HepG2 (cell line): ENCODE measurements around the gene SLC44A5. TPM values are rescaled to one million over a fixed set of nuclear protein-coding genes. Genes with fewer than 3 reads are reported as not detected.

Source experiments
- ATAC-seq: fragments of 200-7000 bp; cut with Tn5 transposase; 3 replicates; pipeline ENCODE4 v1.9.1; 2020; ENCODE audit warnings: mild to moderate bottlenecking, moderate library complexity
- BruUV-seq: library from RNA; stranded (reverse); fragments of 400-500 nt; replicated peaks from 2 replicates; lab custom pipeline; 2021; lab: Mats Ljungman, UMichigan
- CTCF ChIA-PET: fragments of 300-600 bp; formaldehyde crosslinking; extraction: SDS; loops from one replicate; lab custom pipeline; 2021; ENCODE audit warnings: low total read pairs, inconsistent platforms, low intra/inter-chr PET ratio; lab: Yijun Ruan, JAX
- POLR2A ChIA-PET: fragments of 350-600 bp; sonication (Branson Sonifier 250); formaldehyde crosslinking; loops from one replicate; lab custom pipeline; 2020; ENCODE audit warnings: antibody characterized with exemption, inconsistent platforms; lab: Yijun Ruan, JAX
- DNase-seq: peaks from one replicate; pipeline ENCODE4 v3.0.0-alpha.2; 2015; ENCODE audit warnings: low spot score
- FAIRE-seq: peaks from 3 replicates; lab custom pipeline; 2011; peaks lifted over from hg19 to GRCh38; lab: Jason Lieb, UNC
- H2AFZ ChIP-seq: one replicate; pipeline ENCODE4 v1.6.1; 2011; ENCODE audit warnings: low read length, inconsistent platforms
- H3K27ac ChIP-seq: fragments of 300-600 bp; 3 replicates; pipeline ENCODE4 v1.8.0; 2011; ENCODE audit warnings: mixed run types, mild to moderate bottlenecking, mixed read lengths, low read length, inconsistent platforms; ENCODE audit not compliant: insufficient read depth; ENCODE audit errors: extremely low read length
- H3K27me3 ChIP-seq, 2 experiments: fragments of 200-600 bp in 1 of 2; 2 replicates in 1 of 2; 3 replicates in 1 of 2; pipeline versions ENCODE4 v1.6.0 to v1.8.0; 2011; ENCODE audit warnings: low read length in 2 of 2, mild to moderate bottlenecking in 2 of 2, moderate library complexity in 2 of 2, inconsistent platforms in 1 of 2; ENCODE audit not compliant: insufficient read depth in 2 of 2, control insufficient read depth in 1 of 2
- H3K36me3 ChIP-seq, 2 experiments: fragments of 200-600 bp in 1 of 2; replicated peaks in 1 of 2; 2 replicates in 1 of 2; 3 replicates in 1 of 2; pipeline versions ENCODE4 v1.5.1 to v1.8.0; 2011; ENCODE audit warnings: low read length in 2 of 2, inconsistent platforms in 1 of 2; ENCODE audit not compliant: insufficient read depth in 2 of 2, control insufficient read depth in 1 of 2
- H3K4me1 ChIP-seq: 2 replicates; pipeline ENCODE4 v1.5.1; 2012; ENCODE audit warnings: low read length, inconsistent platforms; ENCODE audit not compliant: insufficient read depth
- H3K4me2 ChIP-seq: 2 replicates; pipeline ENCODE4 v1.6.0; 2011; ENCODE audit warnings: low read depth, low read length, inconsistent platforms
- H3K4me3 ChIP-seq, 3 experiments: fragments of 200-600 bp in 1 of 3; sonication (generic), shearing (Covaris generic) in 1 of 3; replicated peaks in 1 of 3; 2 replicates each; pipeline ENCODE4 v1.5.1; 2011 to 2016; ENCODE audit warnings: low read length in 3 of 3, inconsistent platforms in 2 of 3, low read depth in 2 of 3, mild to moderate bottlenecking in 2 of 3, control low read depth in 1 of 3, mixed read lengths in 1 of 3; ENCODE audit not compliant: insufficient read depth in 1 of 3
- H3K79me2 ChIP-seq: one replicate; pipeline ENCODE4 v1.6.1; 2011; ENCODE audit warnings: low read length, inconsistent platforms; ENCODE audit not compliant: insufficient read depth
- H3K9ac ChIP-seq: 2 replicates; pipeline ENCODE4 v1.6.0; 2011; ENCODE audit warnings: mild to moderate bottlenecking, low read depth, low read length, inconsistent platforms; ENCODE audit not compliant: insufficient read depth
- H3K9me3 ChIP-seq: 2 replicates; pipeline ENCODE4 v1.5.1; 2012; ENCODE audit warnings: mild to moderate bottlenecking, low read length
- H4K20me1 ChIP-seq: 2 replicates; pipeline ENCODE4 v1.6.0; 2011; ENCODE audit warnings: inconsistent platforms, mild to moderate bottlenecking, low read length, moderate library complexity; ENCODE audit not compliant: insufficient read depth
- CENPBD1 ChIP-seq: sonication (generic); formaldehyde crosslinking; IDR thresholded peaks from 2 replicates; pipeline ENCODE4 v1.8.0; 2022; ENCODE audit warnings: missing genetic modification reagents, low read depth, mild to moderate bottlenecking, borderline replicate concordance
- IRF2 ChIP-seq: IDR thresholded peaks from 2 replicates; pipeline ENCODE4 v1.6.1; 2018; ENCODE audit warnings: missing genetic modification reagents, missing compliant biosample characterization
- NFE2L1 ChIP-seq: sonication (generic); formaldehyde crosslinking; IDR thresholded peaks from 2 replicates; pipeline ENCODE4 v1.4.0; 2020; ENCODE audit warnings: missing genetic modification reagents, mild to moderate bottlenecking, borderline replicate concordance
- RBM22 ChIP-seq: fragments of 200-400 bp; formaldehyde crosslinking; optimal IDR thresholded peaks from 2 replicates; pipeline ENCODE3; 2017; ENCODE audit warnings: mild to moderate bottlenecking, low read length, moderate library complexity
- SP4 ChIP-seq: sonication (generic); formaldehyde crosslinking; IDR thresholded peaks from 2 replicates; pipeline ENCODE4 v1.8.1; 2023; ENCODE audit warnings: mild to moderate bottlenecking, missing genetic modification reagents
- TMF1 ChIP-seq: sonication (generic); formaldehyde crosslinking; IDR thresholded peaks from 2 replicates; pipeline ENCODE4 v1.8.1; 2022; ENCODE audit warnings: low read depth, missing genetic modification reagents
- ZBTB8A ChIP-seq: sonication (generic); formaldehyde crosslinking; IDR thresholded peaks from 2 replicates; pipeline ENCODE4 v1.4.0; 2020; ENCODE audit warnings: mild to moderate bottlenecking, low read depth, missing genetic modification reagents, borderline replicate concordance
- ZNF746 ChIP-seq: sonication (generic); formaldehyde crosslinking; IDR thresholded peaks from 2 replicates; pipeline ENCODE4 v1.8.0; 2022; ENCODE audit warnings: mild to moderate bottlenecking, missing genetic modification reagents
- ZSCAN25 ChIP-seq: sonication (generic); formaldehyde crosslinking; IDR thresholded peaks from 2 replicates; pipeline ENCODE4 v1.8.0; 2022; ENCODE audit warnings: mild to moderate bottlenecking, missing genetic modification reagents
- WGBS: methylation state at CpG from one replicate; pipeline ENCODE4 v1.1.6; 2017; ENCODE audit warnings: low lambda C conversion rate; 5-methylcytosine and 5-hydroxymethylcytosine counted together
- in situ Hi-C: cut with HindIII; loops from 2 replicates; pipeline ENCODE4 v1.10.0; 2017; ENCODE audit warnings: low pct_unique_long_range_greater_than_20kb; ENCODE audit not compliant: extremely low pct_ligation_motif_present
- intact Hi-C: fragments of 100-400 bp; cut with micrococcal nuclease; formaldehyde crosslinking; loops from one replicate; pipeline ENCODE4 v1.10.0; 2022; ENCODE audit not compliant: unreplicated experiment
- polyA plus RNA-seq, 8 experiments: library from polyadenylated mRNA; depleted of rRNA in 3 of 8; stranded (reverse) in 7 of 8; unstranded in 1 of 8; fragments of >200 nt; fragmentation: Illumina TruSeq in 4 of 8; extraction: Trizol in 4 of 8; gene quantifications; 2 replicates each; pipeline versions ENCODE4 v1.2.1 to v1.2.3, GENCODE V29; 2011 to 2016; ENCODE audit warnings: low read depth in 4 of 8, missing spikeins in 1 of 8, mixed read lengths in 1 of 8; ENCODE audit not compliant: insufficient read depth in 1 of 8
- total RNA-seq, 5 experiments: library from RNA; depleted of rRNA; stranded (reverse); fragments of >200 nt; fragmentation: Illumina TruSeq; extraction: Trizol; gene quantifications; 2 replicates each; pipeline ENCODE4 v1.2.3, GENCODE V29; 2016; ENCODE audit warnings: low read depth in 1 of 5
- TF ChIP-seq, protein P1 (sequence below): sonication (generic); formaldehyde crosslinking; IDR thresholded peaks from 2 replicates; pipeline ENCODE4 v1.4.0; 2020; ENCODE audit warnings: mild to moderate bottlenecking, missing genetic modification reagents
- TF ChIP-seq, protein P2 (sequence below): sonication (generic); formaldehyde crosslinking; IDR thresholded peaks from 2 replicates; pipeline ENCODE4 v1.8.0; 2022; ENCODE audit warnings: missing genetic modification reagents, mild to moderate bottlenecking, inconsistent platforms, borderline replicate concordance
- TF ChIP-seq, protein P3 (sequence below): sonication (generic); formaldehyde crosslinking; conservative IDR thresholded peaks from 2 replicates; pipeline ENCODE4 v1.8.1; 2023; ENCODE audit warnings: missing genetic modification reagents
- TF ChIP-seq, protein P4 (sequence below): sonication (generic); formaldehyde crosslinking; IDR thresholded peaks from 2 replicates; pipeline ENCODE4 v1.5.0; 2020; ENCODE audit warnings: mild to moderate bottlenecking, missing genetic modification reagents, borderline replicate concordance

Gene SLC44A5
- total and polyA plus RNA-seq, 2 of the 13 experiments (the other 11 are each of a cell fraction or from before 2014, with no cell fraction given), result 8.0 to 16.0 TPM

GRCh38 chr1:75548721-75549480 is 62.0 kb downstream of the SLC44A5 start:
- Histone ChIP-seq H4K20me1 (no peaks in the 10 kb centered on the region), H3K79me2 (no peaks in the 10 kb centered on the region), H3K36me3 (no peaks in the 10 kb centered on the region), H3K4me3 (no peak overlapping the region), H3K27ac (no peak overlapping the region), H3K9me3 (no peaks in the 10 kb centered on the region), H3K4me2 (no peak overlapping the region), H3K9ac (no peak overlapping the region), H3K4me1 (no peaks in the 10 kb centered on the region), H3K27me3 (no peaks in the 10 kb centered on the region), H2AFZ (no peak overlapping the region)
- no TSS peak for BruUV-seq
- no peak for ATAC-seq
- no peak for FAIRE-seq
- no peak for TF ChIP-seq ZSCAN25 (CRISPR knock-in tag)
- no peak for TF ChIP-seq SP4 (CRISPR knock-in tag)
- TF ChIP-seq ZBTB8A (CRISPR knock-in tag), result no peak
- no peak for TF ChIP-seq RBM22
- no peak for TF ChIP-seq IRF2 (CRISPR knock-in tag)
- TF ChIP-seq, protein P1, sequence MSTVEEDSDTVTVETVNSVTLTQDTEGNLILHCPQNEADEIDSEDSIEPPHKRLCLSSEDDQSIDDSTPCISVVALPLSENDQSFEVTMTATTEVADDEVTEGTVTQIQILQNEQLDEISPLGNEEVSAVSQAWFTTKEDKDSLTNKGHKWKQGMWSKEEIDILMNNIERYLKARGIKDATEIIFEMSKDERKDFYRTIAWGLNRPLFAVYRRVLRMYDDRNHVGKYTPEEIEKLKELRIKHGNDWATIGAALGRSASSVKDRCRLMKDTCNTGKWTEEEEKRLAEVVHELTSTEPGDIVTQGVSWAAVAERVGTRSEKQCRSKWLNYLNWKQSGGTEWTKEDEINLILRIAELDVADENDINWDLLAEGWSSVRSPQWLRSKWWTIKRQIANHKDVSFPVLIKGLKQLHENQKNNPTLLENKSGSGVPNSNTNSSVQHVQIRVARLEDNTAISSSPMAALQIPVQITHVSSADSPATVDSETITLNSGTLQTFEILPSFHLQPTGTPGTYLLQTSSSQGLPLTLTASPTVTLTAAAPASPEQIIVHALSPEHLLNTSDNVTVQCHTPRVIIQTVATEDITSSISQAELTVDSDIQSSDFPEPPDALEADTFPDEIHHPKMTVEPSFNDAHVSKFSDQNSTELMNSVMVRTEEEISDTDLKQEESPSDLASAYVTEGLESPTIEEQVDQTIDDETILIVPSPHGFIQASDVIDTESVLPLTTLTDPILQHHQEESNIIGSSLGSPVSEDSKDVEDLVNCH (CRISPR knock-in tag), result no peak
- no peak for TF ChIP-seq TMF1 (CRISPR knock-in tag)
- no peak for TF ChIP-seq CENPBD1 (CRISPR knock-in tag)
- TF ChIP-seq, protein P2, sequence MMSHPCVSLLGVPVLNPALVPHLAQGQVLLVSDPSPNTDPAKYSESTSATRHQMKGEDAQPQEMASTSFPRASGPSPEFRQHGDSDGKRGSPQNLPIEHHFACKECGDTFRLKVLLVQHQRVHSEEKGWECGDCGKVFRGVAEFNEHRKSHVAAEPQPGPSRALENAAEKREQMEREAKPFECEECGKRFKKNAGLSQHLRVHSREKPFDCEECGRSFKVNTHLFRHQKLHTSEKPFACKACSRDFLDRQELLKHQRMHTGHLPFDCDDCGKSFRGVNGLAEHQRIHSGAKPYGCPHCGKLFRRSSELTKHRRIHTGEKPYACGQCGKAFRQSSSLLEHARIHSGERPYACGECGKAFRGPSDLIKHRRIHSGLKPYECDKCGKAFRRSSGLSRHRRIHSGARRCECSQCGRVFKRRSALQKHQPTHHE (CRISPR knock-in tag), result no peak
- no peak for TF ChIP-seq ZNF746 (CRISPR knock-in tag)
- TF ChIP-seq, protein P3, sequence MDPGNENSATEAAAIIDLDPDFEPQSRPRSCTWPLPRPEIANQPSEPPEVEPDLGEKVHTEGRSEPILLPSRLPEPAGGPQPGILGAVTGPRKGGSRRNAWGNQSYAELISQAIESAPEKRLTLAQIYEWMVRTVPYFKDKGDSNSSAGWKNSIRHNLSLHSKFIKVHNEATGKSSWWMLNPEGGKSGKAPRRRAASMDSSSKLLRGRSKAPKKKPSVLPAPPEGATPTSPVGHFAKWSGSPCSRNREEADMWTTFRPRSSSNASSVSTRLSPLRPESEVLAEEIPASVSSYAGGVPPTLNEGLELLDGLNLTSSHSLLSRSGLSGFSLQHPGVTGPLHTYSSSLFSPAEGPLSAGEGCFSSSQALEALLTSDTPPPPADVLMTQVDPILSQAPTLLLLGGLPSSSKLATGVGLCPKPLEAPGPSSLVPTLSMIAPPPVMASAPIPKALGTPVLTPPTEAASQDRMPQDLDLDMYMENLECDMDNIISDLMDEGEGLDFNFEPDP (CRISPR knock-in tag), result no peak
- TF ChIP-seq NFE2L1 (CRISPR knock-in tag), result no peak
- TF ChIP-seq, protein P4, sequence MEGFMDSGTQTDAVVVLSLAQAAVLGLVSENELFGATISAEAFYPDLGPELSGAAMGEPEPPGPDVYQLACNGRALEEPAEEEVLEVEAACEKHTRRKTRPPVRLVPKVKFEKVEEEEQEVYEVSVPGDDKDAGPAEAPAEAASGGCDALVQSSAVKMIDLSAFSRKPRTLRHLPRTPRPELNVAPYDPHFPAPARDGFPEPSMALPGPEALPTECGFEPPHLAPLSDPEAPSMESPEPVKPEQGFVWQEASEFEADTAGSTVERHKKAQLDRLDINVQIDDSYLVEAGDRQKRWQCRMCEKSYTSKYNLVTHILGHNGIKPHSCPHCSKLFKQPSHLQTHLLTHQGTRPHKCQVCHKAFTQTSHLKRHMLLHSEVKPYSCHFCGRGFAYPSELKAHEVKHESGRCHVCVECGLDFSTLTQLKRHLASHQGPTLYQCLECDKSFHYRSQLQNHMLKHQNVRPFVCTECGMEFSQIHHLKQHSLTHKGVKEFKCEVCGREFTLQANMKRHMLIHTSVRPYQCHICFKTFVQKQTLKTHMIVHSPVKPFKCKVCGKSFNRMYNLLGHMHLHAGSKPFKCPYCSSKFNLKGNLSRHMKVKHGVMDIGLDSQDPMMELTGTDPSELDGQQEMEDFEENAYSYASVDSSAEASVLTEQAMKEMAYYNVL (CRISPR knock-in tag), result no peak
- 35% methylated on average over 3 of the region's 3 CpGs for WGBS
- DNase-seq, result no peak
- in situ Hi-C loops, result no loop called here
- POLR2A ChIA-PET, result no interaction called here
- intact Hi-C loops, result no loop called here
- CTCF ChIA-PET, result no interaction called here
